ENCODE data around the gene EIF2AK2.

The EIF2AK2 gene

GRCh38 chr2:37173741-37174140 is 17.0 kb upstream of the EIF2AK2 start:
- in situ Hi-C loops (cut with MboI; ENCODE audit: low sequenced_read_pairs), result no loop called here

- in situ Hi-C loops (cut with MboI; ENCODE audit: low sequenced_read_pairs), result no loop called here
Observed at GRCh38 chr2:37171624-37171950, 14.8 kb upstream of the EIF2AK2 start.

GRCh38 chr2:37168217-37168981 is 11.6 kb upstream of the EIF2AK2 start:
- in situ Hi-C loops (cut with MboI; ENCODE audit: low sequenced_read_pairs), result no loop called here

GRCh38 chr2:37167636-37168180 is 10.9 kb upstream of the EIF2AK2 start:
- in situ Hi-C loops (cut with MboI; ENCODE audit: low sequenced_read_pairs), result no loop called here

GRCh38 chr2:37164757-37165156 is 8.0 kb upstream of the EIF2AK2 start:
- in situ Hi-C loops (cut with MboI; ENCODE audit: low sequenced_read_pairs), result no loop called here

GRCh38 chr2:37156071-37156856 is 516 bp downstream of the EIF2AK2 start:
- in situ Hi-C loops (cut with MboI; ENCODE audit: low sequenced_read_pairs), result no loop called here

GRCh38 chr2:37154785-37155184 is 2.0 kb downstream of the EIF2AK2 start:
- in situ Hi-C loops (cut with MboI; ENCODE audit: low sequenced_read_pairs), result no loop called here

GRCh38 chr2:37153224-37153623 is 3.6 kb downstream of the EIF2AK2 start:
- in situ Hi-C loops (cut with MboI; ENCODE audit: low sequenced_read_pairs), result no loop called here

GRCh38 chr2:37149626-37150322 is 7.0 kb downstream of the EIF2AK2 start:
- in situ Hi-C loops (cut with MboI; ENCODE audit: low sequenced_read_pairs), result no loop called here

GRCh38 chr2:37148325-37148724 is 8.5 kb downstream of the EIF2AK2 start:
- in situ Hi-C loops (cut with MboI; ENCODE audit: low sequenced_read_pairs), result no loop called here

- in situ Hi-C loops (cut with MboI; ENCODE audit: low sequenced_read_pairs), result no loop called here
Observed at GRCh38 chr2:37146062-37146461, 10.7 kb downstream of the EIF2AK2 start.

GRCh38 chr2:37143974-37144373 is 12.8 kb downstream of the EIF2AK2 start:
- in situ Hi-C loops (cut with MboI; ENCODE audit: low sequenced_read_pairs), result no loop called here

GRCh38 chr2:37142546-37142945 is 14.2 kb downstream of the EIF2AK2 start:
- in situ Hi-C loops (cut with MboI; ENCODE audit: low sequenced_read_pairs), result no loop called here

- in situ Hi-C loops (cut with MboI; ENCODE audit: low sequenced_read_pairs), result no loop called here
Observed at GRCh38 chr2:37132914-37133313, 23.9 kb downstream of the EIF2AK2 start.

- in situ Hi-C loops (cut with MboI; ENCODE audit: low sequenced_read_pairs), result no loop called here
Observed at GRCh38 chr2:37125416-37125815, 31.4 kb downstream of the EIF2AK2 start.

GRCh38 chr2:37119157-37119556 is 37.6 kb downstream of the EIF2AK2 start:
- in situ Hi-C loops (cut with MboI; ENCODE audit: low sequenced_read_pairs), result no loop called here

GRCh38 chr2:37117566-37117965 is 39.2 kb downstream of the EIF2AK2 start:
- in situ Hi-C loops (cut with MboI; ENCODE audit: low sequenced_read_pairs), result no loop called here

GRCh38 chr2:37111958-37112357 is 44.8 kb downstream of the EIF2AK2 start:
- in situ Hi-C loops (cut with MboI; ENCODE audit: low sequenced_read_pairs), result no loop called here

- in situ Hi-C loops (cut with MboI; ENCODE audit: low sequenced_read_pairs), result no loop called here
Observed at GRCh38 chr2:37110306-37111212, 46.2 kb downstream of the EIF2AK2 start.

- in situ Hi-C loops (cut with MboI; ENCODE audit: low sequenced_read_pairs), result no loop called here
Observed at GRCh38 chr2:37109523-37109922, 47.3 kb downstream of the EIF2AK2 start.

All from HL-60/S4 treated with retinoic acid at 250 ng/mL for 4 days and 3 days (cell line).